A673 (cell line): ENCODE results near the gene CYP4B1. TPM values are rescaled to one million over a fixed set of nuclear protein-coding genes. Genes with fewer than 3 reads are reported as not detected.

Experiments
- BruUV-seq: library from RNA; stranded (reverse); fragments of 400-500 nt; replicated peaks from 2 replicates; lab custom pipeline; 2021; lab: Mats Ljungman, UMichigan
- CTCF ChIA-PET: fragments of 300-600 bp; sonication (Branson Sonifier 250); formaldehyde crosslinking; loops from one replicate; lab custom pipeline; 2022; ENCODE audit warnings: antibody characterized with exemption; lab: Charles Lee
- POLR2A ChIA-PET: fragments of 300-600 bp; sonication (Branson Sonifier 250); formaldehyde crosslinking; loops from one replicate; lab custom pipeline; 2022; ENCODE audit warnings: antibody characterized with exemption; ENCODE audit not compliant: low non-redundant PET; lab: Charles Lee
- DNase-seq: peaks from one replicate; pipeline ENCODE4 v3.0.0-alpha.2; 2015; ENCODE audit warnings: low spot score
- H3K27ac ChIP-seq: fragments of 200-600 bp; sonication (generic); 2 replicates; pipeline ENCODE4 v1.5.1; 2016; ENCODE audit warnings: mixed run types, low read depth, mild to moderate bottlenecking, mixed read lengths, antibody characterized with exemption, low read length; ENCODE audit not compliant: poor library complexity, severe bottlenecking
- H3K27me3 ChIP-seq: fragments of 200-600 bp; sonication (generic); replicated peaks from 2 replicates; pipeline ENCODE4 v1.6.1; 2017; ENCODE audit warnings: mixed run types, low read depth, mild to moderate bottlenecking, mixed read lengths, antibody characterized with exemption, low read length; ENCODE audit not compliant: insufficient read depth, poor library complexity
- H3K36me3 ChIP-seq: fragments of 200-600 bp; sonication (generic); 2 replicates; pipeline ENCODE4 v1.6.1; 2016; ENCODE audit warnings: mixed run types, mild to moderate bottlenecking, mixed read lengths, antibody characterized with exemption, low read length; ENCODE audit not compliant: insufficient read depth, poor library complexity, severe bottlenecking
- H3K4me1 ChIP-seq: fragments of 200-600 bp; sonication (generic); 2 replicates; pipeline ENCODE4 v1.6.1; 2017; ENCODE audit warnings: mixed run types, mild to moderate bottlenecking, mixed read lengths, antibody characterized with exemption, low read length; ENCODE audit not compliant: insufficient read depth, poor library complexity, severe bottlenecking
- H3K4me3 ChIP-seq: fragments of 200-600 bp; sonication (generic); 2 replicates; pipeline ENCODE4 v1.5.1; 2016; ENCODE audit warnings: low read depth, mixed run types, mild to moderate bottlenecking, mixed read lengths, low read length; ENCODE audit not compliant: poor library complexity, severe bottlenecking
- H3K9me3 ChIP-seq: fragments of 200-600 bp; sonication (generic); 2 replicates; pipeline ENCODE4 v1.6.1; 2016; ENCODE audit warnings: mixed run types, low read depth, mild to moderate bottlenecking, mixed read lengths, antibody characterized with exemption, low read length; ENCODE audit not compliant: poor library complexity, severe bottlenecking
- CTCF ChIP-seq: fragments of 300-800, 200-600 bp; sonication (generic); conservative IDR thresholded peaks from 2 replicates; pipeline ENCODE4 v1.5.1; 2017; ENCODE audit warnings: low read depth, mild to moderate bottlenecking, antibody characterized with exemption, low read length, moderate library complexity, mixed read lengths
- EZH2 ChIP-seq: fragments of 200-600 bp; sonication (generic); IDR thresholded peaks from 2 replicates; pipeline ENCODE4 v1.6.1; 2017; ENCODE audit warnings: borderline replicate concordance, low read depth, mild to moderate bottlenecking, mixed read lengths, antibody characterized with exemption, low read length; ENCODE audit not compliant: poor library complexity, severe bottlenecking
- intact Hi-C: fragments of 100-400 bp; cut with micrococcal nuclease; formaldehyde crosslinking; loops from one replicate; pipeline ENCODE4 v1.10.0; 2022; ENCODE audit not compliant: unreplicated experiment
- total RNA-seq: library from RNA; stranded (reverse); gene quantifications from 2 replicates; pipeline ENCODE4 v1.2.3, GENCODE V29; 2021

The CYP4B1 gene
- total RNA-seq, 1 experiment from 2014 or later: not detected

- DNase-seq: no peak
- no peak for TF ChIP-seq EZH2
- TF ChIP-seq CTCF: no peak
- Histone ChIP-seq H3K27ac (no peak overlapping the region), H3K36me3 (no peaks in the 10 kb centered on the region), H3K4me1 (no peaks in the 10 kb centered on the region), H3K9me3 (no peaks in the 10 kb centered on the region), H3K4me3 (no peak overlapping the region), H3K27me3 (peaks cover 6% of the 10 kb centered on the region)
- no TSS peak for BruUV-seq
- CTCF ChIA-PET: no interaction called here
- intact Hi-C loops: no loop called here
- POLR2A ChIA-PET: no interaction called here
These were observed 10.2 kb downstream of the CYP4B1 start for GRCh38 chr1:46809071-46809470.

GRCh38 chr1:46809904-46810303 is 11.1 kb downstream of the CYP4B1 start:
- H3K4me1 ChIP-seq: no peaks in the 10 kb centered on the region
- no TSS peak for BruUV-seq
- intact Hi-C loops: no loop called here
- ChIA-PET POLR2A (no interaction called here), CTCF (no interaction called here)
- no peak overlapping the region for H3K4me3 ChIP-seq
- TF ChIP-seq EZH2 (no peak), CTCF (no peak)
- no peak overlapping the region for H3K27ac ChIP-seq
- H3K27me3 ChIP-seq: peaks cover 6% of the 10 kb centered on the region
- no peak for DNase-seq
- H3K9me3 ChIP-seq: no peaks in the 10 kb centered on the region
- no peaks in the 10 kb centered on the region for H3K36me3 ChIP-seq

- Histone ChIP-seq H3K4me3 (no peak overlapping the region), H3K4me1 (no peaks in the 10 kb centered on the region), H3K27me3 (peaks cover 1% of the 10 kb centered on the region), H3K36me3 (no peaks in the 10 kb centered on the region), H3K9me3 (no peaks in the 10 kb centered on the region), H3K27ac (no peak overlapping the region)
- ChIA-PET POLR2A (no interaction called here), CTCF (no interaction called here)
- no peak for DNase-seq
- intact Hi-C loops: no loop called here
- BruUV-seq: no TSS peak
- TF ChIP-seq EZH2: no peak
- TF ChIP-seq CTCF: no peak
These were observed 11.8 kb downstream of the CYP4B1 start for GRCh38 chr1:46810596-46810995.
